GM12878 (cell line): ENCODE measurements around the gene CACUL1. TPM values are rescaled to one million over a fixed set of nuclear protein-coding genes. Genes with fewer than 3 reads are reported as not detected.

Experiments
- ATAC-seq: fragments of 200-7000 bp; cut with Tn5 transposase; 3 replicates; pipeline ENCODE4 v1.9.1; 2020; ENCODE audit warnings: mild to moderate bottlenecking, moderate library complexity
- BruUV-seq: library from RNA; stranded (reverse); fragments of 400-500 nt; replicated peaks from 2 replicates; lab custom pipeline; 2021; lab: Mats Ljungman, UMichigan
- CTCF ChIA-PET: fragments of 300-600 bp; sonication (Branson Sonifier 250); formaldehyde crosslinking; extraction: SDS; loops from one replicate; lab custom pipeline; 2021; ENCODE audit warnings: inconsistent platforms; lab: Yijun Ruan, JAX
- POLR2A ChIA-PET: fragments of 350-600 bp; formaldehyde crosslinking; extraction: SDS; loops from one replicate; lab custom pipeline; 2021; ENCODE audit warnings: inconsistent platforms; lab: Charles Lee
- RAD21 ChIA-PET: fragments of 300-600 bp; sonication (Branson Sonifier 250); formaldehyde crosslinking; loops from one replicate; lab custom pipeline; 2023; ENCODE audit warnings: antibody characterized with exemption; ENCODE audit not compliant: unreplicated experiment; lab: Charles Lee
- SMC1A ChIA-PET: fragments of 300-600 bp; sonication (Branson Sonifier 250); formaldehyde crosslinking; loops from one replicate; lab custom pipeline; 2023; ENCODE audit not compliant: unreplicated experiment, uncharacterized antibody; lab: Charles Lee
- DNase-seq: peaks from one replicate; pipeline ENCODE4 v3.0.0-alpha.2; 2011; ENCODE audit warnings: low read depth, low spot score
- FAIRE-seq: peaks from 3 replicates; lab custom pipeline; 2011; peaks lifted over from hg19 to GRCh38; lab: Jason Lieb, UNC
- H2AFZ ChIP-seq: 2 replicates; pipeline ENCODE4 v1.6.0; 2011; ENCODE audit warnings: low read depth, low read length, control low read depth; ENCODE audit not compliant: control insufficient read depth
- H3K27ac ChIP-seq: 2 replicates; pipeline ENCODE4 v1.5.1; 2011; ENCODE audit warnings: control low read depth; ENCODE audit not compliant: control insufficient read depth, insufficient read depth
- H3K27me3 ChIP-seq, 2 experiments: replicated peaks in 1 of 2; 2 replicates each; pipeline versions ENCODE4 v1.6.0 to v1.6.1; 2011; ENCODE audit warnings: low read length in 1 of 2; ENCODE audit not compliant: control insufficient read depth in 2 of 2, insufficient read depth in 2 of 2
- H3K36me3 ChIP-seq, 2 experiments: 2 replicates each; pipeline ENCODE4 v1.5.1; 2011; ENCODE audit warnings: low read length in 1 of 2; ENCODE audit not compliant: control insufficient read depth in 2 of 2, insufficient read depth in 2 of 2
- H3K4me1 ChIP-seq: 2 replicates; pipeline ENCODE4 v1.6.1; 2011; ENCODE audit warnings: mild to moderate bottlenecking, low read length, moderate library complexity, mixed read lengths; ENCODE audit not compliant: control insufficient read depth, insufficient read depth
- H3K4me2 ChIP-seq: 2 replicates; pipeline ENCODE4 v1.6.0; 2011; ENCODE audit warnings: control low read depth; ENCODE audit not compliant: control insufficient read depth, insufficient read depth
- H3K4me3 ChIP-seq: fragments of 200-600 bp; sonication (generic); 2 replicates; pipeline ENCODE4 v1.5.1; 2016
- H3K79me2 ChIP-seq: 2 replicates; pipeline ENCODE4 v1.6.0; 2011; ENCODE audit warnings: low read length; ENCODE audit not compliant: control insufficient read depth, insufficient read depth
- H3K9ac ChIP-seq: 2 replicates; pipeline ENCODE4 v1.8.0; 2011; ENCODE audit warnings: low read length, control low read depth, mixed read lengths; ENCODE audit not compliant: control insufficient read depth, insufficient read depth
- H3K9me3 ChIP-seq: replicated peaks from 3 replicates; pipeline ENCODE4 v1.5.1; 2011; ENCODE audit warnings: mild to moderate bottlenecking, low read length; ENCODE audit not compliant: control insufficient read depth, insufficient read depth
- H4K20me1 ChIP-seq: 2 replicates; pipeline ENCODE4 v1.6.0; 2011; ENCODE audit not compliant: control insufficient read depth, insufficient read depth
- CHD2 ChIP-seq: IDR thresholded peaks from 2 replicates; pipeline ENCODE4 v1.6.1; 2011; ENCODE audit warnings: low read depth, low read length, improper control_type of control experiment, borderline replicate concordance
- CREB1 ChIP-seq: IDR thresholded peaks from 2 replicates; pipeline ENCODE4 v1.6.1; 2012; ENCODE audit warnings: low read depth, mild to moderate bottlenecking, inconsistent platforms
- CREM ChIP-seq: IDR thresholded peaks from 2 replicates; pipeline ENCODE4 v1.6.1; 2014; ENCODE audit warnings: antibody characterized with exemption, low read depth
- EGR1 ChIP-seq, 2 experiments: IDR thresholded peaks; 1 replicate in 1 of 2; 2 replicates in 1 of 2; pipeline ENCODE4 v1.6.1; 2011 to 2012; ENCODE audit warnings: low read depth in 2 of 2, low read length in 2 of 2, borderline replicate concordance in 1 of 2, mild to moderate bottlenecking in 1 of 2, moderate library complexity in 1 of 2
- FOXK2 ChIP-seq: fragments of 450-650 bp; IDR thresholded peaks from 2 replicates; pipeline ENCODE4 v1.6.1; 2017; ENCODE audit warnings: mild to moderate bottlenecking, moderate library complexity
- HDAC6 ChIP-seq: fragments of 200-600 bp; sonication (generic); IDR thresholded peaks from one replicate; pipeline ENCODE4 v1.8.0; 2017; ENCODE audit warnings: antibody characterized with exemption; ENCODE audit not compliant: unreplicated experiment
- MTA2 ChIP-seq: fragments of 450-650 bp; IDR thresholded peaks from 2 replicates; pipeline ENCODE4 v1.6.1; 2016; ENCODE audit warnings: low read depth, mild to moderate bottlenecking, moderate library complexity
- NBN ChIP-seq: fragments of 450-650 bp; IDR thresholded peaks from 2 replicates; pipeline ENCODE4 v1.6.1; 2016
- RUNX3 ChIP-seq: IDR thresholded peaks from 2 replicates; pipeline ENCODE4 v1.6.1; 2012; ENCODE audit warnings: low read length, inconsistent platforms
- SIN3A ChIP-seq: IDR thresholded peaks from 2 replicates; pipeline ENCODE4 v1.6.1; 2012; ENCODE audit warnings: low read depth, low read length, improper control_type of control experiment
- TAF1 ChIP-seq: IDR thresholded peaks from 2 replicates; pipeline ENCODE4 v1.6.1; 2011; ENCODE audit warnings: mild to moderate bottlenecking, low read depth, low read length, borderline replicate concordance
- YY1 ChIP-seq: IDR thresholded peaks from 2 replicates; pipeline ENCODE4 v1.6.1; 2011; ENCODE audit warnings: low read depth, mild to moderate bottlenecking, low read length
- ZSCAN29 ChIP-seq: fragments of 450-650 bp; IDR thresholded peaks from 2 replicates; pipeline ENCODE4 v1.6.1; 2017; ENCODE audit warnings: mild to moderate bottlenecking, moderate library complexity
- WGBS: methylation state at CpG from one replicate; pipeline ENCODE4 v1.1.6; 2016; ENCODE audit warnings: low lambda C conversion rate; ENCODE audit not compliant: insufficient replicate concordance, insufficient coverage; ENCODE audit errors: missing lambda C conversion rate; 5-methylcytosine and 5-hydroxymethylcytosine counted together
- in situ Hi-C: fragments of 300-500 bp; cut with MboI; formaldehyde crosslinking; loops from 9 replicates; pipeline ENCODE4 v1.14.3; 2018; ENCODE audit warnings: mixed read lengths
- intact Hi-C: fragments of 100-400 bp; cut with micrococcal nuclease; formaldehyde crosslinking; loops from one replicate; pipeline ENCODE4 v1.14.2; 2022; ENCODE audit not compliant: unreplicated experiment
- polyA plus RNA-seq, 11 experiments: library from polyadenylated mRNA; depleted of rRNA in 4 of 11; unstranded in 6 of 11; stranded (reverse) in 5 of 11; fragments of >200 nt; fragmentation: Nextera tagmentation in 4 of 11; fragmentation: Illumina TruSeq in 1 of 11; extraction: Ambion mirVana in 4 of 11; extraction: Trizol in 1 of 11; gene quantifications; 1 replicate in 1 of 11; 2 replicates in 10 of 11; pipeline versions ENCODE4 v1.2.1 to v1.2.3, GENCODE V29; 2011 to 2016; ENCODE audit warnings: inconsistent platforms in 2 of 11, missing spikeins in 2 of 11, low read depth in 1 of 11
- total RNA-seq, 4 experiments: library from RNA; depleted of rRNA in 3 of 4; stranded (reverse); fragments of >200 nt in 3 of 4; fragmentation: Illumina TruSeq in 1 of 4; extraction: Trizol in 1 of 4; gene quantifications; 2 replicates each; pipeline versions ENCODE4 v1.2.1 to v1.2.3, GENCODE V29; 2013 to 2021
- TF ChIP-seq, protein P1 (sequence below): fragments of 450-650 bp; IDR thresholded peaks from 2 replicates; pipeline ENCODE4 v1.6.1; 2016; ENCODE audit warnings: mild to moderate bottlenecking
- TF ChIP-seq, protein P2 (sequence below): fragments of 450-650 bp; formaldehyde crosslinking; IDR thresholded peaks from 2 replicates; pipeline ENCODE4 v1.4.0; 2020; ENCODE audit warnings: mild to moderate bottlenecking, moderate library complexity
- TF ChIP-seq, protein P3 (sequence below): fragments of 150-350 bp; IDR thresholded peaks from 2 replicates; pipeline ENCODE4 v1.6.1; 2014; ENCODE audit warnings: mild to moderate bottlenecking, low read depth, low read length

The CACUL1 gene
- total and polyA plus RNA-seq, 10 of the 15 experiments (the other 5 are each of a cell fraction or from before 2014, with no cell fraction given): 7.4 to 23.2 (median 13.0) TPM

DNA sequence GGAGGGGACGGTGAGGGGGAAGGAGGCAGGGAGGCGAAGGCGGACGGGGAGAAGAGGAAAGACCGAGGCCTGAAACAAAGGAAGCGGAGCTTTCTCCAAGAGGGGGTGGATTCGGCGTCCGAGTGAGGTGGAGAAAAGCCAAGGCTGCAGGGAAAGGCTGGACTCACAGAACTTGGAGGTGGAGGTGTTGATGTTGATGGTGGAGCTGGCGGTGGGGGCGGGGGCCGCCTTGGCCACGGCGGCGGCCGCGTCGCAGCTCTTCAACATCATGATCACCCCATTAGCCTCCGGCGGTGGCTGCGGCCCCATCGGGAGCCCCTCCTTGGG, 578 bp downstream of the CACUL1 start:
- Histone ChIP-seq H3K4me2 (peak overlapping the region; percentile 98), H2AFZ (peak overlapping the region; percentile 70), H3K36me3 (no peaks in the 10 kb centered on the region), H4K20me1 (no peaks in the 10 kb centered on the region), H3K9ac (peak overlapping the region; percentile 72), H3K27me3 (no peaks in the 10 kb centered on the region), H3K4me3 (peak overlapping the region; percentile 98), H3K4me1 (peaks cover 8% of the 10 kb centered on the region), H3K79me2 (peaks cover 49% of the 10 kb centered on the region), H3K9me3 (no peaks in the 10 kb centered on the region; the same call in 1 of the 3 replicates), H3K27ac (peak overlapping the region; percentile 69)
- SMC1A ChIA-PET: interaction anchor here (0.7 to 3.5 kb wide), 8 partner anchors 13 to 411 kb away, joined by 3 to 23 read pairs (median 4); no protein-coding TSS in a partner anchor
- DNase-seq: no peak
- intact Hi-C loops (no loop called here), in situ Hi-C loops (no loop called here)
- ATAC-seq: peak; percentile 41
- under 1% methylated on average over 20 of the region's 22 CpGs for WGBS
- TF ChIP-seq NBN: peak; percentile 72
- TF ChIP-seq, protein P1, sequence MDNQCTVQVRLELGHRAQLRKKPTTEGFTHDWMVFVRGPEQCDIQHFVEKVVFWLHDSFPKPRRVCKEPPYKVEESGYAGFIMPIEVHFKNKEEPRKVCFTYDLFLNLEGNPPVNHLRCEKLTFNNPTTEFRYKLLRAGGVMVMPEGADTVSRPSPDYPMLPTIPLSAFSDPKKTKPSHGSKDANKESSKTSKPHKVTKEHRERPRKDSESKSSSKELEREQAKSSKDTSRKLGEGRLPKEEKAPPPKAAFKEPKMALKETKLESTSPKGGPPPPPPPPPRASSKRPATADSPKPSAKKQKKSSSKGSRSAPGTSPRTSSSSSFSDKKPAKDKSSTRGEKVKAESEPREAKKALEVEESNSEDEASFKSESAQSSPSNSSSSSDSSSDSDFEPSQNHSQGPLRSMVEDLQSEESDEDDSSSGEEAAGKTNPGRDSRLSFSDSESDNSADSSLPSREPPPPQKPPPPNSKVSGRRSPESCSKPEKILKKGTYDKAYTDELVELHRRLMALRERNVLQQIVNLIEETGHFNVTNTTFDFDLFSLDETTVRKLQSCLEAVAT: peak; percentile 43; the same call in 1 of the 2 replicates
- TF ChIP-seq SIN3A: peak; percentile 16
- TF ChIP-seq FOXK2: peak; percentile 32; the same call in 1 of the 2 replicates
- 0 out of 2 replicates have a peak, but pooled peaks have one; percentile 11 for TF ChIP-seq TAF1
- TF ChIP-seq EGR1 (IDR thresholded peaks at IDR 0.05; ENCODE audit: borderline replicate concordance in 1 of 2, low read depth in 2 of 2, low read length in 2 of 2): 0 out of 3 replicates have a peak, but pooled peaks of 1 of the 2 experiments have one; percentile 17
- peak; percentile 50; the same call in 1 of the 2 replicates for TF ChIP-seq CHD2
- 0 out of 2 replicates have a peak, but pooled peaks have one; percentile 14 for TF ChIP-seq YY1
- TF ChIP-seq HDAC6: no peak
- peak; percentile 61; the same call in 1 of the 2 replicates for TF ChIP-seq CREB1
- peak; percentile 40; the same call in 1 of the 2 replicates for TF ChIP-seq CREM
- no peak for TF ChIP-seq ZSCAN29
- 0 out of 2 replicates have a peak, but pooled peaks have one; percentile 17 for TF ChIP-seq MTA2
- TF ChIP-seq, protein P2, sequence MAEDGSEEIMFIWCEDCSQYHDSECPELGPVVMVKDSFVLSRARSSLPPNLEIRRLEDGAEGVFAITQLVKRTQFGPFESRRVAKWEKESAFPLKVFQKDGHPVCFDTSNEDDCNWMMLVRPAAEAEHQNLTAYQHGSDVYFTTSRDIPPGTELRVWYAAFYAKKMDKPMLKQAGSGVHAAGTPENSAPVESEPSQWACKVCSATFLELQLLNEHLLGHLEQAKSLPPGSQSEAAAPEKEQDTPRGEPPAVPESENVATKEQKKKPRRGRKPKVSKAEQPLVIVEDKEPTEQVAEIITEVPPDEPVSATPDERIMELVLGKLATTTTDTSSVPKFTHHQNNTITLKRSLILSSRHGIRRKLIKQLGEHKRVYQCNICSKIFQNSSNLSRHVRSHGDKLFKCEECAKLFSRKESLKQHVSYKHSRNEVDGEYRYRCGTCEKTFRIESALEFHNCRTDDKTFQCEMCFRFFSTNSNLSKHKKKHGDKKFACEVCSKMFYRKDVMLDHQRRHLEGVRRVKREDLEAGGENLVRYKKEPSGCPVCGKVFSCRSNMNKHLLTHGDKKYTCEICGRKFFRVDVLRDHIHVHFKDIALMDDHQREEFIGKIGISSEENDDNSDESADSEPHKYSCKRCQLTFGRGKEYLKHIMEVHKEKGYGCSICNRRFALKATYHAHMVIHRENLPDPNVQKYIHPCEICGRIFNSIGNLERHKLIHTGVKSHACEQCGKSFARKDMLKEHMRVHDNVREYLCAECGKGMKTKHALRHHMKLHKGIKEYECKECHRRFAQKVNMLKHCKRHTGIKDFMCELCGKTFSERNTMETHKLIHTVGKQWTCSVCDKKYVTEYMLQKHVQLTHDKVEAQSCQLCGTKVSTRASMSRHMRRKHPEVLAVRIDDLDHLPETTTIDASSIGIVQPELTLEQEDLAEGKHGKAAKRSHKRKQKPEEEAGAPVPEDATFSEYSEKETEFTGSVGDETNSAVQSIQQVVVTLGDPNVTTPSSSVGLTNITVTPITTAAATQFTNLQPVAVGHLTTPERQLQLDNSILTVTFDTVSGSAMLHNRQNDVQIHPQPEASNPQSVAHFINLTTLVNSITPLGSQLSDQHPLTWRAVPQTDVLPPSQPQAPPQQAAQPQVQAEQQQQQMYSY (CRISPR knock-in tag): no peak
- TF ChIP-seq RUNX3: peak; percentile 38
- TF ChIP-seq, protein P3, sequence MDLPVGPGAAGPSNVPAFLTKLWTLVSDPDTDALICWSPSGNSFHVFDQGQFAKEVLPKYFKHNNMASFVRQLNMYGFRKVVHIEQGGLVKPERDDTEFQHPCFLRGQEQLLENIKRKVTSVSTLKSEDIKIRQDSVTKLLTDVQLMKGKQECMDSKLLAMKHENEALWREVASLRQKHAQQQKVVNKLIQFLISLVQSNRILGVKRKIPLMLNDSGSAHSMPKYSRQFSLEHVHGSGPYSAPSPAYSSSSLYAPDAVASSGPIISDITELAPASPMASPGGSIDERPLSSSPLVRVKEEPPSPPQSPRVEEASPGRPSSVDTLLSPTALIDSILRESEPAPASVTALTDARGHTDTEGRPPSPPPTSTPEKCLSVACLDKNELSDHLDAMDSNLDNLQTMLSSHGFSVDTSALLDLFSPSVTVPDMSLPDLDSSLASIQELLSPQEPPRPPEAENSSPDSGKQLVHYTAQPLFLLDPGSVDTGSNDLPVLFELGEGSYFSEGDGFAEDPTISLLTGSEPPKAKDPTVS: no peak
- RAD21 ChIA-PET: interaction anchor here (1.0 to 2.3 kb wide), 4 partner anchors 15 to 96 kb away, joined by 3 to 16 read pairs (median 4); no protein-coding TSS in a partner anchor
- CTCF ChIA-PET: interaction anchor here (1.2 to 4.4 kb wide), 4 partner anchors 18 to 444 kb away, joined by 3 to 27 read pairs (median 4); no protein-coding TSS in a partner anchor
- FAIRE-seq: no peak
- no TSS peak for BruUV-seq
- POLR2A ChIA-PET: interaction anchor here (0.7 kb wide), 1 partner anchor 24 kb away, joined by 3 read pairs; no protein-coding TSS in a partner anchor
